Measurements from ENCODE around the gene EXOC6B. TPM values are rescaled to one million over a fixed set of nuclear protein-coding genes. Genes with fewer than 3 reads are reported as not detected.

Gene EXOC6B
- total RNA-seq, 2 donors from 2014 or later = 16.6 to 36.6 TPM

DNA sequence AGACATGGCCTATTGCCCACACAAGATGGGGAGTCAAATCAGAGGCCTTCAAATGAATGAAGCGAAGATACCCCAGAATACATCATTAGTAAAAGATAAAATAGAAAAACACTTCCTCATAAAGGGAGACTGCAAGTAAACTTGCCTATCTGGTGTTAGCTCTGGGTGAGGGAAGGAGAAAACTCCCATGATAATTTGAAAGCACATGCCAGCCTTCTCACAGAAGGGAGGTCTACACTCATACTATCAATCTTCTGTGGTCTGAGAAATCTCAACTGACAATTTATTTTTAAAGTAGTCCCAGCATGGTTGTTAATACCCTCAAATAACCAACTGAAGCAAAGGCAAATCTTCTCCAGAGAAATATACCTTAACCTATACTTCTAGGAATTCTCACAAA, 75.4 kb downstream of the EXOC6B start:
- H3K36me3 ChIP-seq = no peaks in the 10 kb centered on the region
- no peaks in the 10 kb centered on the region for H3K9me3 ChIP-seq
- no peak for TF ChIP-seq POLR2AphosphoS5 (IDR thresholded peaks at IDR 0.05)
- TF ChIP-seq, protein P1, sequence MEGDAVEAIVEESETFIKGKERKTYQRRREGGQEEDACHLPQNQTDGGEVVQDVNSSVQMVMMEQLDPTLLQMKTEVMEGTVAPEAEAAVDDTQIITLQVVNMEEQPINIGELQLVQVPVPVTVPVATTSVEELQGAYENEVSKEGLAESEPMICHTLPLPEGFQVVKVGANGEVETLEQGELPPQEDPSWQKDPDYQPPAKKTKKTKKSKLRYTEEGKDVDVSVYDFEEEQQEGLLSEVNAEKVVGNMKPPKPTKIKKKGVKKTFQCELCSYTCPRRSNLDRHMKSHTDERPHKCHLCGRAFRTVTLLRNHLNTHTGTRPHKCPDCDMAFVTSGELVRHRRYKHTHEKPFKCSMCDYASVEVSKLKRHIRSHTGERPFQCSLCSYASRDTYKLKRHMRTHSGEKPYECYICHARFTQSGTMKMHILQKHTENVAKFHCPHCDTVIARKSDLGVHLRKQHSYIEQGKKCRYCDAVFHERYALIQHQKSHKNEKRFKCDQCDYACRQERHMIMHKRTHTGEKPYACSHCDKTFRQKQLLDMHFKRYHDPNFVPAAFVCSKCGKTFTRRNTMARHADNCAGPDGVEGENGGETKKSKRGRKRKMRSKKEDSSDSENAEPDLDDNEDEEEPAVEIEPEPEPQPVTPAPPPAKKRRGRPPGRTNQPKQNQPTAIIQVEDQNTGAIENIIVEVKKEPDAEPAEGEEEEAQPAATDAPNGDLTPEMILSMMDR (IDR thresholded peaks at IDR 0.05) = no peak
- TF ChIP-seq POLR2A (IDR thresholded peaks at IDR 0.05) = no peak
- H3K27me3 ChIP-seq (replicated peaks; ENCODE audit: insufficient read depth) = no peaks in the 10 kb centered on the region
- H3K4me1 ChIP-seq (replicated peaks) = no peaks in the 10 kb centered on the region
- 97% methylated on average over 1 of the region's 1 CpG for WGBS
- DNase-seq (ENCODE audit: low spot score) = no peak
- no peak overlapping the region for H3K27ac ChIP-seq
- intact Hi-C loops (cut with DNase I) = no loop called here
- no peak overlapping the region for H3K4me3 ChIP-seq

DNA sequence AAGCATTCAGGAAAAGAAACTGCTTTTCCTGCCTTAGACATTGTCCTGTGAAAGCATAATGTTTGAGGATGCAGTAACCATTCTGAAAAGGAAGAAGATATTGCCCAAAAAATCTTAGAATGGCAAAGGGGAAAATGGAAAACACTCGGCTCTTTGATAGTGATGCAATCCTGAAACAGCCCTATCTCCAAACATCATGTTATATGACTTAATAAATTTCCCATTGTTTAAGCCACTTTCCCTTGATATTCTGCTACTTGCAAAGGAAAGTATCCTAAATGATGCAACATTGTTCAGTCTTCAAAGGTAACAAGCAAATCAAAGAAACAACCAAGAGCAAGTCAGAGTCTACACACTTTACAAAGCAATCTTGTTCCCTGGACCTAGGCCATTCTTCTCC, 78.5 kb downstream of the EXOC6B start:
- no peak overlapping the region for H3K4me3 ChIP-seq
- no peak for DNase-seq (ENCODE audit: low spot score)
- intact Hi-C loops (cut with DNase I) = loop anchor here (5.0 to 10.0 kb wide), 4 partner anchors 163 to 1200 kb away; no protein-coding TSS in a partner anchor
- no peaks in the 10 kb centered on the region for H3K4me1 ChIP-seq (replicated peaks)
- H3K36me3 ChIP-seq = no peaks in the 10 kb centered on the region
- no peak overlapping the region for H3K27ac ChIP-seq
- H3K9me3 ChIP-seq = no peaks in the 10 kb centered on the region
- TF ChIP-seq POLR2AphosphoS5 (IDR thresholded peaks at IDR 0.05) = no peak
- TF ChIP-seq, protein P1 (IDR thresholded peaks at IDR 0.05) = no peak
- TF ChIP-seq POLR2A (IDR thresholded peaks at IDR 0.05) = no peak
- no peaks in the 10 kb centered on the region for H3K27me3 ChIP-seq (replicated peaks; ENCODE audit: insufficient read depth)
- WGBS = 88% methylated on average over 1 of the region's 1 CpG

DNA sequence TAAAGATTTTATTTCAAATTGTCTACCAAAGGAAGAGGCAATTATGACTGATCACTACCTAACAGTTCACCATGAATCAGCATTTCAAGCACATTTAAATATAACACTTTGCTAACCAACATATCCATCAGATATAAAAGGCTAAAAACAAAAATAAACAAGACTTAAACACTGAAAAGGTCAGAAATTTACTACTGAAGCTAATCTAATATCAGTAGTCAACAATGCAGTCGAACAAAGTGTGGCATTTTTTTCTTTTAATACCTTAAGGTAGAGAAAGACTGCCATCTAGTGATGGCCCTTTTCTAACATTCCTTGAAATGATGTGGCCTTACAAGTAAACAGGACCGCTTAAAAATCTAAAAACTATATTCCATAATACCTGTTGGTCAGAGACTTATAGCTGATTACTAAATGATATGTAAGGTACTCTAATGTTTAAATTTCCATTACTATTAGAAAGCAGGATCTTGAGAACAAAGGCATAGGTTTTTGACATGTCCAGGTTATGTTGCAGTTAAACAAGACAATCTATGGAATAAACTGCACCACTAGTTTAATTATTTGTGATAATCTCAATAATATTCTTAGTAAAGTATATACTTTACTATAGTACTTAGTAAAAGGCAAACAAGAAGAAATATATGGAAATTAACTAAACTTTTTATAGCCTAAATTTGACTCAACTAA, 80.0 kb downstream of the EXOC6B start:
- Histone ChIP-seq H3K4me3 (no peak overlapping the region), H3K36me3 (no peaks in the 10 kb centered on the region), H3K4me1 (replicated peaks) (no peaks in the 10 kb centered on the region), H3K9me3 (no peaks in the 10 kb centered on the region), H3K27ac (no peak overlapping the region), H3K27me3 (replicated peaks; ENCODE audit: insufficient read depth) (no peaks in the 10 kb centered on the region)
- TF ChIP-seq, protein P1 (IDR thresholded peaks at IDR 0.05) = peak; percentile 17 to 74 (median 60)
- no peak for TF ChIP-seq POLR2AphosphoS5 (IDR thresholded peaks at IDR 0.05)
- intact Hi-C loops (cut with DNase I) = loop anchor here (5.0 to 10.0 kb wide), 4 partner anchors 161 to 1199 kb away; no protein-coding TSS in a partner anchor
- DNase-seq (ENCODE audit: low spot score) = peak; percentile 26
- 25% methylated on average over 2 of the region's 2 CpGs for WGBS

DNA sequence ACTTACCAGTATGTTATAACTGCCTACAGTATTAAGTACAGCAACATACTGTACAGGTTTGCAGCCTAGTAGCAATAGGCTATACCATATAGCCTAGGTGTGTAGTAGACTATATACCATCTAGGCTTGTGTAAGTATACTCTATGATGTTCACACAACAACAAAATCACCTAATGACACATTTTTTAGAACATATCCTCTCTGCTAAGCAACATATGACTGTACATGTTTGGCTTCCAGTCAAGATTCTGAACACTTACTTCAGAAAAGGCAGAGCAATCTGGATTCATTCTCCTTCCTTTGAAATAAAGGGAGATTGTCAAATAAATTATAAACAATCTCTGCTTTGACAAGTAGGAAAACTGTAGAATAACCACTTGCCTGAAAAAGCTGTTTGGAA, 81.8 kb downstream of the EXOC6B start:
- Histone ChIP-seq H3K27ac (no peak overlapping the region), H3K36me3 (no peaks in the 10 kb centered on the region), H3K4me1 (replicated peaks) (no peaks in the 10 kb centered on the region), H3K4me3 (no peak overlapping the region), H3K9me3 (no peaks in the 10 kb centered on the region), H3K27me3 (replicated peaks; ENCODE audit: insufficient read depth) (no peaks in the 10 kb centered on the region)
- DNase-seq (ENCODE audit: low spot score) = no peak
- no peak for TF ChIP-seq POLR2AphosphoS5 (IDR thresholded peaks at IDR 0.05)
- TF ChIP-seq, protein P1 (IDR thresholded peaks at IDR 0.05) = no peak
- TF ChIP-seq POLR2A (IDR thresholded peaks at IDR 0.05) = no peak
- intact Hi-C loops (cut with DNase I) = loop anchor here (10.0 kb wide), 3 partner anchors 159 to 819 kb away; no protein-coding TSS in a partner anchor

DNA sequence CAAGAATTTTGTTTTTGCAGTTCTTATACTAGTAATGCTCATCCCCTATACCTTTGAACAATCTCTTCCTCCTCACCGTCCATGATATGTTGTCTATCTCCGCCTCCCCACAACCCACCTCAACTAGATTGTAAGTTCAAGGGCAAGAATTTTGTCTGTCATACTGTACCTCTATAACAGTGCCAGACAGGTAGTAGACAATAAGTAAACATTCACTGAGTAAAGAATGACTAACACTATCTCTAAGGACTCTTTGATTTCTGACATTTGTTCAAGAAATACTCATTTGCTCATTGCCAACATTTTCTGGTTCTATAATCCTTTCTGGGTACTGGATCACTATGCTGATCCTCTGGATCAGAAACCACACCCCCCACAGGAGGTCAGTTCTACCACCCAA, 82.4 kb downstream of the EXOC6B start:
- intact Hi-C loops (cut with DNase I) = loop anchor here (10.0 kb wide), 3 partner anchors 159 to 819 kb away; no protein-coding TSS in a partner anchor
- 87% methylated on average over 2 of the region's 2 CpGs for WGBS
- H3K27ac ChIP-seq = no peak overlapping the region
- no peaks in the 10 kb centered on the region for H3K9me3 ChIP-seq
- TF ChIP-seq POLR2AphosphoS5 (IDR thresholded peaks at IDR 0.05) = no peak
- no peak for TF ChIP-seq POLR2A (IDR thresholded peaks at IDR 0.05)
- TF ChIP-seq, protein P1 (IDR thresholded peaks at IDR 0.05) = no peak
- no peak for DNase-seq (ENCODE audit: low spot score)
- no peaks in the 10 kb centered on the region for H3K4me1 ChIP-seq (replicated peaks)
- no peaks in the 10 kb centered on the region for H3K36me3 ChIP-seq
- H3K27me3 ChIP-seq (replicated peaks; ENCODE audit: insufficient read depth) = no peaks in the 10 kb centered on the region
- H3K4me3 ChIP-seq = no peak overlapping the region

All from prostate gland (tissue), 2 donors.